GM18873 (cell line): ENCODE results near the gene IGF2R.
"Not testable (repeated sequence)": the region's sequence is repeated elsewhere in the genome, so short reads cannot be mapped to it uniquely, and the experiment has no call there.

Experiments
- ATAC-seq: cut with Tn5 transposase; IDR thresholded peaks from one replicate; pipeline ENCODE4 v1.9.1; 2021; ENCODE audit warnings: mild to moderate bottlenecking, moderate library complexity, moderate number of reproducible peaks; ENCODE audit not compliant: unreplicated experiment, low FRiP score

The IGF2R gene

DNA sequence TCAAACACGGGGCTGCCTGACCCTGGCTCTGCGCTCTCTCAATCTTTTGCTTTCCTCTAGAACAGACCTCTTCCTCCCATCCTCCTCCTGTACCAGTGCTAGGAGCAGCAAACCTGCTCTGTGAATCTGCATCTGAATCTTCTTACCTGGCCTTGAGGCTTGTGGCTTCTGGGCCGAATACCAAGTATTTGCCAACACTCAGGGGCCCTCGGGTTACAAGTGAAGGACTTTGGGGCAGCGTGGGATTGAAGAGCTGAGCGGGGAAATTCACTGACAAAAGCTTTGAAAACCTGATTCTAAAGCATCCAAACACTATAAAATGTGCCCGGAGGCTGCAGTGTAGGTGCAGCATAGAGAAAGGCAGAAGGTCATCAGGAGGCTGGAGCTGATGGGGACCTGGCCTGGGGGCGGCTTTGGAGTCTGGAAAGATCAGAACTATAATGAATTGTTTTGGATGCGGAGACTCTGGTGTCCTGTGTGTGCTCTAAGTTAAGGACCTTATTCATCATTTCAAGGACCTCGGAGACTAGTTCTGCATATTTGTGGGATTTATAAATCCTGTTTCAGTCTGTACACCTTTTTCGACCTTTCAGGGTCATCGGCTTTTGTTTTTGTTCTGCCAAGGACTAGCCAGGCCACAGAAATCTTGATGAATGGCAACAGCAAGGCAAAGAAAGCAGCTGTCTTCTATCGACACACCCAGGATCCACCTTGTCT, 16.4 kb upstream of the IGF2R start:
- no peak for ATAC-seq

DNA sequence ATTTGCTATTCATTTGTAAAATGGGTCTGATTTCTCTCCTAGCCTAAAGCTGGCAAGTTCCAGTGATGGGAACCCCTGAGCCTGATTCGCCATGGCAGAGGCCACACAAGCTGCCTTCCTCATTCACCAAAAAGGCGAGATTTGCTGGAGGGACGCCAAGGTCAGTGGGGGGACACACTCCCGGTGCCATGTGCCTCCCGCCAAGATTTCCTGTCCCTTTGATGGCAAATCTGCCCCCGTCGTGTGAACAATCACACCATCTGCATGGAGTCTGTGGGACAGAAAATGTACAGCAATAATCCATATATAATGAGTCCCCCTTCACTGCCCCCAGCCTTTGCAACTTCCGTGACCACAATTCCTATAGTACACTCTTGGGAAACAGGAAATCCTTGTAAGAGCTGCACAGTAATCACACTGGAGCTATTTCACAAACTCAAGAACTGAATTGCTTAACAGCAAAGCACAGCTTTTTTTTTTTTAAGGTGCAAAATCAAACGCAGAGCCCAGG, 15.7 kb upstream of the IGF2R start:
- no peak for ATAC-seq

DNA sequence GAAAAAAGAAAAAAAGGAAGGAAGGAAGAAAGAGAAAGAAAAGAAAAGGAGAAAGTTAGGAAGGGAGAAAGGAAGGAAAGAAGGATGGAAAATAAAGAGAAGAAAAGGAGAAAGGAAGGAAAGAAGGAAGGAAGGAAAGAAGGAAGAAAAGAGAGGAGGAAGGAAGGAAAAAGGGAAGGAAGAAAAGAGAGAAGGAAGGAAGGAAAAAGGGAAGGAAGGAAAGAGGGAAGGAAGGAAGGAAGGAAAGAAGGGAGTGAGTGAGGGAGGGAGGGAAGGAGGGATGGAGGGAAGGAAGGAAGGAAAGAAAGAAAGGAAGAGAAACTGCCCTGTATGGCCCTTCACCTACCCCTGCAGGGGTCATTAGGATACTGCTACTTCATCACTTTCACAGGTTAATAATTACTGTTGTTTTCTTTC, 12.9 kb upstream of the IGF2R start:
- no peak for ATAC-seq

GRCh38 chr6:159957071-159957673, 11.7 kb upstream of the IGF2R start:
- ATAC-seq, result no peak

DNA sequence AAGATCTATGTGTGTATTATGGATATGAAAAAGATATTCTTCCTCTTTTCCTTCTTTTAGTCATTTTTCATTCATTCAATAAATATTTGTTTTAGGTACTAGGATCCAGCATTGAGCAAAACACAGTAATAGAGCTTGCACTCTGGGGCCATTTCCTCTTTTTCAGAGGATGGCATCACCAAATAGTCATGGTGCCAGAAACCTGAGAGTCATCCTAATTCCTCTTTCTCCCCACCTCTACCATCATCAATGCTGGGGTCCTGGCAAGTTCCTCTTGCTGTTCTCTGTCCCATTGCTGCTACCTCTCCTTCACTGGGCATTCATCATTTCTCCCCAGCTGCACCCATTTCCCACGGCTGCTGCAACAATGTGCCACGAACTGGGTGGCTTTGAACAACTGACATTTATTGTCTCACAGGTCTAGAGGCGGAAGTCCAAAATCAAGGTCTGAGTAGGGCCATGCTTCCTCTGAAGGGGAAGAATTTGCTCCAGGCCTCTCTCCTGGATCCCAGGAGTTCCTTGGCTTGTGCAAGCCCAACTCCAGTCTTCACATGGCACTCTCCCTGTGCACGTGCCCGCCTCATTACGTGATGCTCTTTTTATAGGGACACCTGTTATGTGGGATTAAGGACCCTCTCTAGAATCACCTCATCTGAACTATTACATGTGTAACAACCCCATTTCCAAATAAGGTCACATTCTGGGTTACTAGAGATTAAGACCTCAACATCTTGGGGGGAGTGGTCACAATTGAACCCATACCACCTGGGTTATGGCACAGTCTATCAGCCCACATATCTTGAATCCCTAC, 9.5 kb upstream of the IGF2R start:
- peak; percentile 57 for ATAC-seq

- no peak for ATAC-seq
Measured at GRCh38 chr6:159959976-159960384, 8.9 kb upstream of the IGF2R start.

- ATAC-seq, result no peak
Measured at GRCh38 chr6:159960485-159960884, 8.4 kb upstream of the IGF2R start.

- no peak for ATAC-seq
Measured at GRCh38 chr6:159961528-159961927, 7.4 kb upstream of the IGF2R start.

DNA sequence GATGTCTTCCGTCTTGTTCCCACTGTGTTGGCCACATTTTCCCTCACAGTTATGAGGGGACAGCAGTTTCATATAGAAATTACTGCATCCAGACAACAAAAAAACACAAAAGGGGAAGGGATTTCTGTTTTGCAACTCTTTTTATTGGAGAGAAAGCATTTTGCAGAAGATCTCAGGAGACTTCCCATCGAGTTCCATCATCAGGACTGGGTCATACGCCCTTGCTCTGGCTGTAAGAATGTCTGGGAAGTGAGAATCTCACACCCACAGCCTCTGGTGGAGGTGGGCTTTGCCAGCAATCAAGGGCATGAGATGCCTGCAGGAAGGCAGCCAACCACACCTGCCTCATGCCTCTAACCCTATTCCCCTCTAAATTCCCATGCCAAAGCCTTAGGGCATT, 5.8 kb upstream of the IGF2R start:
- ATAC-seq, result no peak

DNA sequence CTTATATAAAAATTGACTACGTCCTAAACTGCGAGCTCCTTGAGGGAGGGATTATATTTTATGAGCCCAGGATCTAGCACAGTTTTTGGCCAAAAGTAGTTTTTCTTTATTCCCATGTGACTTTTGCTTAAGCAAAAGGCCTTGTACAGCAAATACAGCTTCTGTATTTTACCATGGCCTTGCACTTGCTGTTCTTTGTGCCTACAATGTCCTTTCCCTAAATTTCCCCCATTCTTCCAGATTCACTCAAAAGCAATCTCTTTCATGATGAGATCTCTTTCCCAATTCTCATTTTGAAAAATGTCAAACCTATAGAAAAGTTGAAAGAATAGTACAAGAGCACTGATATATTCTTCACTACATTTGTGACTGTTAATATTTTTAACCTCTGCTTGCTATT, 4.8 kb upstream of the IGF2R start:
- ATAC-seq, result no peak

DNA sequence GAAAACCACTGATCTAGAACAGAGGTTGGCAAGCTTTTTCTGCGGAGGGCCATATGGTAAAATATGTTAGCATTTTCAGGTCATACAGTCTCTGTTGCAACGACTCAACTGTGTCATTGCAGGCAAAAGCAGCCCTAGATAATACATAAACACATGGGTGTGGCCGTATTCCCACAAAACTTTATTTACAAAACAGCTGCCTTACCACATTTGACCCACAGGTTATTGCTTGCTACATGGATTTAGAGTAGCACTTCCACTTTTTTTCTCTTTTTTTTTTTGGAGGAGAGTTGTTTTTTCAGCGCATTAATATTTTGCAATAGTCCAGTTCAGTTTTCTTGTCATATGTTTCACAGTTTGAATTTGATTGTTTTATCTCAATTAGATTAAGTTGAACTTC, 2.5 kb upstream of the IGF2R start:
- no peak for ATAC-seq

GRCh38 chr6:159966981-159967380, 1.9 kb upstream of the IGF2R start:
- no peak for ATAC-seq

- ATAC-seq, result not testable (repeated sequence)
Measured at GRCh38 chr6:159967621-159968020, 1.3 kb upstream of the IGF2R start.

- ATAC-seq, result peak; percentile 21
Measured at GRCh38 chr6:159969204-159969912, 476 bp downstream of the IGF2R start.

- ATAC-seq, result no peak
Measured at GRCh38 chr6:159969921-159970320, 1.0 kb downstream of the IGF2R start.

DNA sequence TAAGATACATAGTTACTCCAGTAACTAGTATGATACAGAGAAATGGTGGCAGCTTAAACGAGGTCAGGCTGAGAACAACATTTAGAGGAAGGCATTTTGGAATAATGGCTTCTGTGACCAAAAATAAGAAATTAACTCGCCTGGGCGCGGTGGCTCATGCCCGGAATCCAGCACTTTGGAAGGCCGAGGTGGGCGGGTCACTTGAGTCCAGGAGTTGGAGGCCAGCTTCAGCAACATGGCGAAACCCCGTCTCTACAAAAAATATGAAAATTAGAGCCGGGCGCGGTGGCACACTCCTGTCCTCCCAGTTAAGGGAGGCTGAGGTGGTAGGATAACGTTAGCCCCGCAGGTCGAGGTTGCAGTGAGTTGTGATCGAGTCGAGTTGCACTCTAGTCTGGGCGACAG, 1.8 kb downstream of the IGF2R start:
- ATAC-seq, result no peak

- no peak for ATAC-seq
Measured at GRCh38 chr6:159971341-159972178, 2.7 kb downstream of the IGF2R start.

DNA sequence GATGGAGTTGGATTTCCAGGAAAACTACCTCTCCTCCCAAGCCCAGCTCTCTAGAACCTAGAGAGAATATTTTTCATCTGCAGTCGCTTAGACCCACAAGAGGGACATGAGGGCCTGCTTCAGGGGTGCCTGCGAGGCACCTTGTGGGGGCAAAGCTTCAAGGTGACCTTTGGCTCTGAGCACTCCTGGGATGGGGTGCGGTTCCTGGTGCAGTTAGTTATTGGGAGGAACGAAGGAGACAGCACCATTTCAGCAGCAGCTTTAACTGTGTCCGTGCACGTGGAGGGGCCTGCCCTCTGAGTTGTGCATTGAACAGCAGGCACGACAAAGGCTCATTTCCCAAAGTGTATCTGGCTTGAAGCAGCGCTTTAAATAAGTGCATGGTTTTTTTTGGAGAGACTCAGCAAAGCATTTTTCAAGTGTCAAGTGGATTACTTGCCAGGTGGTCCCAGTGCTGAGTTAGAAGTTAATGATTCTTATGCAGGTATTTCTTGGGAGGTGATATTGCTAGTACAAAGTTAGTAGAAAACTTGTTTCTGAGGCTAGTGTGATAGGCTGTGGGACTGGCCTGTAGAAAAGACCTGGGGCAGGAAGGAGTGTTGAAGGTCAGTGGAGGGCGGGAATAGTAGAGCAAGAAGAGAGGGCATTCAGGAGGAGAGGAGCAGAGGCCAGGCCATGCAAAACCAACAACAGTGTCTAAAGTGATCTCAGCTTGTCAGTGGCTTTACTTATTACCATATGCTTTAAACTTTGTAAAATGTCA, 3.8 kb downstream of the IGF2R start:
- no peak for ATAC-seq

- no peak for ATAC-seq
Measured at GRCh38 chr6:159973406-159973805, 4.5 kb downstream of the IGF2R start.
